Ovary (tissue), 9 donors: ENCODE results near the gene TEX2. TPM values are rescaled to one million over a fixed set of nuclear protein-coding genes. Genes with fewer than 3 reads are reported as not detected.

ENCODE experiments used
- DNase-seq, 5 donors: peaks; one replicate each; pipeline ENCODE4 v3.0.0-alpha.2; 2019 to 2020
- H3K27ac ChIP-seq, 2 donors: fragments of 200-600 bp; one replicate each; pipeline versions ENCODE4 v1.5.1 to v1.8.0; 2019 to 2022
- H3K27me3 ChIP-seq: fragments of 200-600 bp; one replicate; pipeline ENCODE4 v1.8.0; 2022
- H3K36me3 ChIP-seq: fragments of 200-600 bp; sonication (generic); one replicate; pipeline ENCODE4 v1.5.1; 2019
- H3K4me1 ChIP-seq: one replicate; pipeline ENCODE4 v1.8.1; 2013; ENCODE audit warnings: mild to moderate bottlenecking, moderate library complexity; ENCODE audit not compliant: insufficient read depth
- H3K4me3 ChIP-seq: fragments of 200-600 bp; sonication (generic); one replicate; pipeline ENCODE4 v1.5.1; 2017
- H3K9me3 ChIP-seq, 2 donors: fragments of 200-600 bp in 1 of 2; sonication (generic) in 1 of 2; one replicate each; pipeline versions ENCODE4 v1.5.1 to v1.8.1; 2013 to 2019; ENCODE audit warnings: mild to moderate bottlenecking in 1 of 2, moderate library complexity in 1 of 2
- CTCF ChIP-seq, 3 donors: fragments of 450-650 bp in 2 of 3; fragments of 200-600 bp in 1 of 3; IDR thresholded peaks; one replicate each; pipeline versions ENCODE4 v1.5.1 to v1.8.0; 2016 to 2022; ENCODE audit warnings: antibody characterized with exemption in 3 of 3, mild to moderate bottlenecking in 1 of 3
- EP300 ChIP-seq: sonication (generic); formaldehyde crosslinking; IDR thresholded peaks from one replicate; pipeline ENCODE4 v1.6.1; 2017; ENCODE audit warnings: antibody characterized with exemption
- POLR2A ChIP-seq: fragments of 450-650 bp; IDR thresholded peaks from one replicate; pipeline ENCODE4 v1.6.1; 2017; ENCODE audit warnings: antibody characterized with exemption, mild to moderate bottlenecking, moderate library complexity
- WGBS, 3 donors: extraction: QIAGEN DNeasy Blood & Tissue Kit in 1 of 3; methylation state at CpG; one replicate each; pipeline versions ENCODE4 v1.1.5 to v1.1.7; 2013 to 2017; 5-methylcytosine and 5-hydroxymethylcytosine counted together
- intact Hi-C, 4 donors: fragments of 100-400 bp; cut with DNase I; formaldehyde crosslinking; loops; one replicate each; pipeline versions ENCODE4 v1.11.0 to v1.15.1; 2022 to 2023
- polyA plus RNA-seq, 2 donors: library from polyadenylated mRNA; stranded (reverse); fragments of 200-250 nt in 1 of 2; fragments of 350-450 nt in 1 of 2; fragmentation: Illumina TruSeq in 1 of 2; extraction: RNeasy Lipid Tissue Mini Kit (QIAGEN cat#74804) in 1 of 2; gene quantifications; one replicate each; pipeline ENCODE4 v1.2.3, GENCODE V29; 2013 to 2014
- total RNA-seq, 7 donors: library from RNA; depleted of rRNA in 2 of 7; stranded (reverse); fragments of >200 nt in 2 of 7; fragmentation: NEBNext Ultra II Directional in 3 of 7; extraction: Animal tissue kit (Norgen Biotek cat#: 25700) in 3 of 7; gene quantifications; one replicate each; pipeline versions ENCODE4 v1.1.0 to v1.2.4, GENCODE V29; 2016 to 2023
- donor health status: DM: no; HTN: no; CAD: no; lungs with moderate emphysema.
- donor health status: DM: no; HTN: no; CAD: no.
- donor health status: Bipolar disorder and iron deficiency.
- donor health status: DM: yes; HTN: yes; CAD: no.
- donor health status: DM: no; HTN: no; CAD: no.
- donor health status: DM: yes; HTN: yes; CAD: no.

Gene TEX2
- total and polyA plus RNA-seq, 9 donors = 13.9 to 36.7 (median 31.4) TPM

DNA sequence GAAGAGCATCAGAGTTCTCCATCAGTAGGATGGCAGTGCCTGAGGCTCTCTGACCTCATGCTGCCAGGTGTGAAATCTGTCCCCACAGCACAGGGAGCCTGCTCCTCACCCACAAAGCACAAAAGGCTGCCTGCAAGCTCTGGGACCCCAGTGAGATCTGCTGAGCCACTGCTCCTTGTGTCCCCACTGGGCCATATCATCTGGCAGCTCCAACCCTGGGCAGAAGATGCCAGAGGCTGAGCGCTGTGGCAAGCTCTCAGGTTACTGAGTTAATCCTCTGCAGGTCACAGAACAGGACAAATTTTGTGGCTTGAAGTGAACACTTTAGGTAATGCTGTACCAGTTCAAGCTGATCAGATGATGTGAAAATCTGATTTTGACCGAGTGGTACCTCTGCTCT lies 106.4 kb downstream of the TEX2 start:
- no peak overlapping the region for H3K27ac ChIP-seq
- no peak overlapping the region for H3K4me3 ChIP-seq
- peaks cover 6% of the 10 kb centered on the region for H3K4me1 ChIP-seq
- intact Hi-C loops = no loop called here
- no peaks in the 10 kb centered on the region for H3K9me3 ChIP-seq
- no peaks in the 10 kb centered on the region for H3K36me3 ChIP-seq
- H3K27me3 ChIP-seq = no peaks in the 10 kb centered on the region
- DNase-seq = no peak
- WGBS, 3 donors = 91 to 98% (median 95%) methylated on average over 2 of the region's 2 CpGs
- no peak for TF ChIP-seq CTCF (IDR thresholded peaks at IDR 0.05)
- no peak for TF ChIP-seq EP300
- TF ChIP-seq POLR2A = no peak

- H3K36me3 ChIP-seq = no peaks in the 10 kb centered on the region
- no peak overlapping the region for H3K4me3 ChIP-seq
- no peaks in the 10 kb centered on the region for H3K27me3 ChIP-seq
- peaks cover 6% of the 10 kb centered on the region for H3K4me1 ChIP-seq
- TF ChIP-seq POLR2A (no peak), CTCF (IDR thresholded peaks at IDR 0.05) (no peak)
- intact Hi-C loops = no loop called here
- H3K27ac ChIP-seq = no peak overlapping the region
- no peak for DNase-seq
- no peaks in the 10 kb centered on the region for H3K9me3 ChIP-seq
- 70 to 75% (median 74%) methylated on average over 11 of the region's 11 CpGs for WGBS, 3 donors
Observed at GRCh38 chr17:64155751-64156544, 107.1 kb downstream of the TEX2 start.

- H3K36me3 ChIP-seq = no peaks in the 10 kb centered on the region
- TF ChIP-seq CTCF (IDR thresholded peaks at IDR 0.05) (no peak), POLR2A (no peak), EP300 (no peak)
- 94 to 96% (median 95%) methylated on average over 7 of the region's 7 CpGs for WGBS, 3 donors
- H3K27me3 ChIP-seq = no peaks in the 10 kb centered on the region
- intact Hi-C loops = no loop called here
- no peak overlapping the region for H3K27ac ChIP-seq
- H3K4me1 ChIP-seq = peaks cover 6% of the 10 kb centered on the region
- no peak overlapping the region for H3K4me3 ChIP-seq
- DNase-seq = no peak
- no peaks in the 10 kb centered on the region for H3K9me3 ChIP-seq
Observed at GRCh38 chr17:64155129-64155528, 107.9 kb downstream of the TEX2 start.

DNA sequence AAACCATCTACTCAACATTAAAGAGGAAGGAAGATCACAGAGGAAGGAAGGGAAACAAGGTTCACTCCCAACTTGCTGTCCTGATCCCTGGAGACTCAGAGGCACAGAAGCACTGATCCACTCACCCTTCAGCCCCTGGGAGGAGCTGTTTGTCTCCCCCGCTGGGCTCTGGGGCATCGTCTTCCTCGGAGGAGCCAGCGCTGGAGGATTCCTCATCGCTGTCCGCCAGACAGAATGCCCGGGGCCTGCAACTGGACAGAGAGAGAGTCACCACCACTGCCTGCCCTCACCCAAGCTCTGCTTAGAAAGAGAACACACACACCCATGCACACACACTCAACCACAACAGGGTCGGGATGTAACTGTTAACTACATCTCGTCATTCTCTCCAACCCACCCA lies 108.3 kb downstream of the TEX2 start:
- intact Hi-C loops = no loop called here
- WGBS, 3 donors = 50 to 81% (median 54%) methylated on average over 9 of the region's 9 CpGs
- Histone ChIP-seq H3K36me3 (no peaks in the 10 kb centered on the region), H3K27me3 (no peaks in the 10 kb centered on the region), H3K4me1 (peaks cover 6% of the 10 kb centered on the region), H3K4me3 (no peak overlapping the region), H3K9me3 (no peaks in the 10 kb centered on the region), H3K27ac (no peak overlapping the region)
- DNase-seq = no peak
- TF ChIP-seq CTCF (IDR thresholded peaks at IDR 0.05) (no peak), EP300 (no peak)
